Measurements from ENCODE around the gene MRPS12. TPM values are rescaled to one million over a fixed set of nuclear protein-coding genes. Genes with fewer than 3 reads are reported as not detected.
A peak's percentile ranks its signal among the peaks of the same experiment; 100 is the strongest.

The MRPS12 gene
- total and polyA plus RNA-seq, 9 of the 15 experiments (the other 6 are each of a cell fraction or from before 2014, with no cell fraction given) = 8.1 to 174 (median 52.0) TPM

DNA sequence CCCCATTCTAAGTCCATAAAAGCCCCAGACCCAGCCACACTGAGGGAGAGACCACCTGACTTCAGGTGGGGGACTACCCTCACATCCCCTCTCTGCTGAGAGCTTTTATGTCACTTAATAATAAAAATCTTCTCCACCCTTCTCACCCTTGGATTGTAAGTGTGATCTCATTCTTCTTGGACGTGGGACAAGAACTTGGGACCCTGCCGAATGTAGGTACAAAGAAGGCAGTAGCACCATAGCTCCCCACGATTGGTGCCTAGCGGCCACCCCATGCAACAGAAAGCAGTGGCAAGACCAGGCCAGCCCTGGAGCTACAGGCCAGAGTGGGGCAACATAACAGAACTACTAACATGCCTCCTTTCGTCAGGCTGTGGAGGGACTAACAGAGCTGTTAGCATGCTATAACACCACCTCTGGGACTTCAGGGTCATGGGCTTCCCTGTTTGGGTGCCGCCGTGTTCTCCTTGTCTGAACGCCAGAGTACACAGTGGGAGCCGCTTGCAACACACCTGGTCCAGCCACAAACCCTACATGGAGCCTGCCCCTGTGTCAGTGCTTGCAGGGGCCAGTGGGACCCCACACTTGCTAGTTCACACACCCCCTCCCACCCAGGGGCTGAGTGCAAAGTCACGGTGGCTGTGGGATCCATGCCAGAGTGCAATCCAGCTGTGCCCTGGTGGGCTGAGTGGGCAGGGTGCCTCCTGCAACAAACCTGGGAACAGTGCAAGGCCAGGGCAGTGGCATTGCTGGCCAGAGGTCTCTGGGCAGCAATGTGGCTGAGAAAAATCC is 50.0 kb downstream of the MRPS12 start:
- CTCF ChIA-PET (ENCODE audit: low intra/inter-chr PET ratio) = no interaction called here
- intact Hi-C loops (cut with micrococcal nuclease) = no loop called here
- ATAC-seq (no peak), FAIRE-seq (no peak), DNase-seq (ENCODE audit: extremely low read depth in 1 of 4, low spot score in 3 of 4) (no peak)
- POLR2A ChIA-PET = interaction anchor here (1.1 kb wide), 1 partner anchor 15 kb away, joined by 3 read pairs; no protein-coding TSS in a partner anchor
- Histone ChIP-seq H3K9me1 (ENCODE audit: control insufficient read depth, insufficient read depth, low read length) (no peaks in the 10 kb centered on the region), H3K79me2 (ENCODE audit: control insufficient read depth, insufficient read depth, low read length) (no peaks in the 10 kb centered on the region), H3K4me2 (ENCODE audit: insufficient read depth, low read length) (no peak overlapping the region), H3K27me3 (ENCODE audit: control insufficient read depth in 2 of 2, insufficient read depth in 2 of 2, low read length in 2 of 2) (no peaks in the 10 kb centered on the region; a peak in 2 of 5 replicates), H3K4me1 (replicated peaks in 1 of 2; ENCODE audit: control insufficient read depth in 2 of 2, insufficient read depth in 2 of 2, low read length in 2 of 2) (peaks cover 13 to 16% of the 10 kb centered on the region in 2 experiments; a peak in 4 of 5 replicates), H3K27ac (ENCODE audit: extremely low read depth, low read depth, low read length) (no peak overlapping the region), H3K4me3 (no peak overlapping the region), H3K9ac (ENCODE audit: insufficient read depth in 1 of 2, low read depth in 2 of 2, low read length in 2 of 2) (no peak overlapping the region), H3K36me3 (ENCODE audit: control insufficient read depth, insufficient read depth, low read length) (no peaks in the 10 kb centered on the region), H2AFZ (ENCODE audit: low read depth, low read length) (no peak overlapping the region), H3K9me3 (replicated peaks; ENCODE audit: control insufficient read depth, insufficient read depth, low read depth, low read length) (peaks cover 6% of the 10 kb centered on the region; the same call in 1 of the 2 replicates), H4K20me1 (replicated peaks; ENCODE audit: control insufficient read depth, insufficient read depth, low read length) (no peaks in the 10 kb centered on the region)
- no TSS peak for BruUV-seq (replicated peaks)
- in situ Hi-C loops (cut with MboI) = no loop called here
- 52% methylated on average over 10 of the region's 10 CpGs for WGBS (ENCODE audit: insufficient coverage, low coverage, missing lambda C conversion rate)
- TF ChIP-seq TCF3 (CRISPR knock-in tag; IDR thresholded peaks at IDR 0.05) (no peak), TBP (optimal IDR thresholded peaks at IDR 0.05; ENCODE audit: low read depth, low read length) (no peak), GATAD2B (IDR thresholded peaks at IDR 0.05; ENCODE audit: borderline replicate concordance) (no peak), KAT7 (CRISPR knock-in tag; IDR thresholded peaks at IDR 0.05; ENCODE audit: borderline replicate concordance) (no peak), ZFP36 (IDR thresholded peaks at IDR 0.05; ENCODE audit: low read depth, low read length, partially characterized antibody) (peak; percentile 52), MBD2 (IDR thresholded peaks at IDR 0.05; ENCODE audit: borderline replicate concordance, low read depth) (no peak), TOE1 (IDR thresholded peaks at IDR 0.05; ENCODE audit: borderline replicate concordance) (no peak), TOE1 (CRISPR knock-in tag; IDR thresholded peaks at IDR 0.05; ENCODE audit: borderline replicate concordance, low read depth) (no peak), CBX8 (IDR thresholded peaks at IDR 0.05; ENCODE audit: borderline replicate concordance, extremely low read depth, low read depth, low read length, poor library complexity, severe bottlenecking) (no peak), POLR2AphosphoS5 (IDR thresholded peaks at IDR 0.05; ENCODE audit: control insufficient read depth, insufficient read depth, low read depth, low read length) (no peak), ZNF445 (CRISPR knock-in tag; IDR thresholded peaks at IDR 0.05; ENCODE audit: low read depth) (no peak), CBX3 (IDR thresholded peaks at IDR 0.05; ENCODE audit: borderline replicate concordance in 1 of 2, low read length in 2 of 2) (0 out of 3 replicates have a peak, but pooled peaks of 1 of the 2 experiments have one; percentile 57), ARHGAP35 (IDR thresholded peaks at IDR 0.05; ENCODE audit: partially characterized antibody) (no peak), NFIX (CRISPR knock-in tag; IDR thresholded peaks at IDR 0.05; ENCODE audit: low read depth) (no peak), GATA2 (CRISPR knock-in tag; IDR thresholded peaks at IDR 0.05) (no peak)
- TF ChIP-seq, protein P1, sequence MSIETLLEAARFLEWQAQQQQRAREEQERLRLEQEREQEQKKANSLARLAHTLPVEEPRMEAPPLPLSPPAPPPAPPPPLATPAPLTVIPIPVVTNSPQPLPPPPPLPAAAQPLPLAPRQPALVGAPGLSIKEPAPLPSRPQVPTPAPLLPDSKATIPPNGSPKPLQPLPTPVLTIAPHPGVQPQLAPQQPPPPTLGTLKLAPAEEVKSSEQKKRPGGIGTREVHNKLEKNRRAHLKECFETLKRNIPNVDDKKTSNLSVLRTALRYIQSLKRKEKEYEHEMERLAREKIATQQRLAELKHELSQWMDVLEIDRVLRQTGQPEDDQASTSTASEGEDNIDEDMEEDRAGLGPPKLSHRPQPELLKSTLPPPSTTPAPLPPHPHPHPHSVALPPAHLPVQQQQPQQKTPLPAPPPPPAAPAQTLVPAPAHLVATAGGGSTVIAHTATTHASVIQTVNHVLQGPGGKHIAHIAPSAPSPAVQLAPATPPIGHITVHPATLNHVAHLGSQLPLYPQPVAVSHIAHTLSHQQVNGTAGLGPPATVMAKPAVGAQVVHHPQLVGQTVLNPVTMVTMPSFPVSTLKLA (conservative IDR thresholded peaks at IDR 0.05) = no peak
